Gastroesophageal sphincter (tissue), 3 donors: Measurements from ENCODE around the gene LMO4.

Experiments used
- EP300 ChIP-seq: sonication (generic); formaldehyde crosslinking; IDR thresholded peaks from one replicate; pipeline ENCODE4 v1.6.1; 2017; ENCODE audit warnings: antibody characterized with exemption, mild to moderate bottlenecking
- POLR2A ChIP-seq, 2 donors: fragments of 450-650 bp; IDR thresholded peaks; one replicate each; pipeline ENCODE4 v1.6.1; 2017; ENCODE audit warnings: antibody characterized with exemption in 2 of 2, mild to moderate bottlenecking in 2 of 2, moderate library complexity in 1 of 2
- POLR2AphosphoS5 ChIP-seq: sonication (generic); formaldehyde crosslinking; IDR thresholded peaks from one replicate; pipeline ENCODE4 v1.6.1; 2017; ENCODE audit warnings: antibody characterized with exemption
- TF ChIP-seq, protein P1 (sequence below), 4 experiments: fragments of 200-600 bp in 2 of 4; fragments of 450-650 bp in 2 of 4; sonication (generic) in 1 of 4; IDR thresholded peaks; one replicate each; pipeline ENCODE4 v1.5.1; 2017 to 2019; ENCODE audit warnings: antibody characterized with exemption in 4 of 4, mild to moderate bottlenecking in 2 of 4, moderate library complexity in 2 of 4

DNA sequence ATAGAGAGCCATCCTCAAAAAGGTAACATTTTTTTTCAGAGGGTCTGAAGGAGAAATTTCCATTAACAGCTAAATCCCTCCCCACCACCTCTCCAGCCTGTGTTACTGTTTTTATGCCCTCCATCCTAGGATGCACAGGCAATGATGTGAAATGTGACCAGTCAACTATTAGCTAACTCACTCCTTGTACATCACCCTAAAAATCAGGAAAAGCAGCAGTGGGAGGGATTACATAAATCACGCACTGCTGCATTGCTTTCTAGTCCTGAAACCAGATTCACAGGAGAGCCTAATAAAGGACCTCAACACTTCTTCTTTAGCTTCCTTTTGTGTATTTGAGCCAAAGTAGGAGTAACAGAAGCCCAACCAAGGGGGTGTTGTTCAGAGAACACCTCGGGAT is 66.3 kb downstream of the LMO4 start:
- TF ChIP-seq, protein P1, sequence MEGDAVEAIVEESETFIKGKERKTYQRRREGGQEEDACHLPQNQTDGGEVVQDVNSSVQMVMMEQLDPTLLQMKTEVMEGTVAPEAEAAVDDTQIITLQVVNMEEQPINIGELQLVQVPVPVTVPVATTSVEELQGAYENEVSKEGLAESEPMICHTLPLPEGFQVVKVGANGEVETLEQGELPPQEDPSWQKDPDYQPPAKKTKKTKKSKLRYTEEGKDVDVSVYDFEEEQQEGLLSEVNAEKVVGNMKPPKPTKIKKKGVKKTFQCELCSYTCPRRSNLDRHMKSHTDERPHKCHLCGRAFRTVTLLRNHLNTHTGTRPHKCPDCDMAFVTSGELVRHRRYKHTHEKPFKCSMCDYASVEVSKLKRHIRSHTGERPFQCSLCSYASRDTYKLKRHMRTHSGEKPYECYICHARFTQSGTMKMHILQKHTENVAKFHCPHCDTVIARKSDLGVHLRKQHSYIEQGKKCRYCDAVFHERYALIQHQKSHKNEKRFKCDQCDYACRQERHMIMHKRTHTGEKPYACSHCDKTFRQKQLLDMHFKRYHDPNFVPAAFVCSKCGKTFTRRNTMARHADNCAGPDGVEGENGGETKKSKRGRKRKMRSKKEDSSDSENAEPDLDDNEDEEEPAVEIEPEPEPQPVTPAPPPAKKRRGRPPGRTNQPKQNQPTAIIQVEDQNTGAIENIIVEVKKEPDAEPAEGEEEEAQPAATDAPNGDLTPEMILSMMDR (IDR thresholded peaks at IDR 0.05) = no peak
- TF ChIP-seq EP300 (no peak), POLR2A (IDR thresholded peaks at IDR 0.05) (no peak), POLR2AphosphoS5 (no peak)
